Measurements from ENCODE around the gene EXOSC7. TPM values are rescaled to one million over a fixed set of nuclear protein-coding genes. Genes with fewer than 3 reads are reported as not detected.

The EXOSC7 gene
- total and polyA plus RNA-seq, 9 of the 15 experiments (the other 6 are each of a cell fraction or from before 2014, with no cell fraction given): 88.5 to 237 (median 112) TPM

DNA sequence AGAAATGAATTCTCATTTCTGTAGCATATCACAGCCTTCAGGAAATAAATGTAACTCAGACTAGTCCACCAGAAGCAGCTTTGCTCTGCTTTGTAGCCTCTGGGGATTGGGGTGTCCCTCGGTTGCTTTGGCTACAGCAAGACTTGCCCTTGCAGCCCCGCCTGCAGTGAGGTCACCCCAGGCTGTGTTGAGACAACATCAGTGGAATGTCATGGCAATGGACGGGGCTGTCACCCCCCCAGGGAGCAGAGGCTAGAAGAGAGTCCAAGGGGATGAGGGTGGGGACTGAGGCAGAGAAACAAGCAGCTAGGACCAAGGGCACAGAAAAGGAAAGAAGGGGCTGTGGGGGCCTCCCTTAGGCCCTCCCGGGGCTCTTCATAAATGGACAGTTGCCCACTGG is 50.9 kb downstream of the EXOSC7 start:
- Histone ChIP-seq H4K20me1 (replicated peaks; ENCODE audit: control insufficient read depth, insufficient read depth, low read length) (0 out of 2 replicates have a peak, but pooled peaks cover 5% of the 10 kb centered on the region), H3K27ac (ENCODE audit: extremely low read depth, low read depth, low read length) (no peak overlapping the region), H3K9me1 (ENCODE audit: control insufficient read depth, insufficient read depth, low read length) (no peaks in the 10 kb centered on the region), H3K9ac (ENCODE audit: insufficient read depth in 1 of 2, low read depth in 2 of 2, low read length in 2 of 2) (no peak overlapping the region), H2AFZ (ENCODE audit: low read depth, low read length) (no peak overlapping the region), H3K4me2 (ENCODE audit: insufficient read depth, low read length) (no peak overlapping the region), H3K79me2 (ENCODE audit: control insufficient read depth, insufficient read depth, low read length) (no peaks in the 10 kb centered on the region), H3K4me3 (no peak overlapping the region), H3K27me3 (ENCODE audit: control insufficient read depth in 2 of 2, insufficient read depth in 2 of 2, low read length in 2 of 2) (peaks cover 6 to 31% of the 10 kb centered on the region in 2 experiments; a peak in 3 of 5 replicates), H3K36me3 (ENCODE audit: control insufficient read depth, insufficient read depth, low read length) (no peaks in the 10 kb centered on the region), H3K4me1 (replicated peaks in 1 of 2; ENCODE audit: control insufficient read depth in 2 of 2, insufficient read depth in 2 of 2, low read length in 2 of 2) (peaks cover 4% of the 10 kb centered on the region in 2 experiments; a peak in 3 of 5 replicates), H3K9me3 (replicated peaks; ENCODE audit: control insufficient read depth, insufficient read depth, low read depth, low read length) (no peaks in the 10 kb centered on the region)
- in situ Hi-C loops (cut with MboI): loop anchor here (25.0 kb wide), 1 partner anchor 1385 kb away; the partner anchor contains the start of genes CCR5AS and CCRL2
- POLR2A ChIA-PET: interaction anchor here (2.0 kb wide), 1 partner anchor 9 kb away, joined by 7 read pairs; no protein-coding TSS in a partner anchor
- ATAC-seq (peak; percentile 39; the same call in 1 of the 3 replicates), DNase-seq (ENCODE audit: extremely low read depth in 1 of 4, low spot score in 3 of 4) (peak in 2 of 4 experiments; percentile 49 to 53), FAIRE-seq (no peak)
- BruUV-seq (replicated peaks): no TSS peak
- intact Hi-C loops (cut with micrococcal nuclease): no loop called here
- CTCF ChIA-PET (ENCODE audit: low intra/inter-chr PET ratio): no interaction called here
- whole genome bisulfite sequencing (ENCODE audit: insufficient coverage, low coverage, missing lambda C conversion rate): 0% methylated on average over 4 of the region's 4 CpGs
- TF ChIP-seq, protein P1, sequence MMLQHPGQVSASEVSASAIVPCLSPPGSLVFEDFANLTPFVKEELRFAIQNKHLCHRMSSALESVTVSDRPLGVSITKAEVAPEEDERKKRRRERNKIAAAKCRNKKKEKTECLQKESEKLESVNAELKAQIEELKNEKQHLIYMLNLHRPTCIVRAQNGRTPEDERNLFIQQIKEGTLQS (IDR thresholded peaks at IDR 0.05): peak; percentile 44; the same call in 1 of the 2 replicates
- TF ChIP-seq, protein P1 (CRISPR knock-in tag; conservative IDR thresholded peaks at IDR 0.05): no peak
- TF ChIP-seq SIN3B (IDR thresholded peaks at IDR 0.05; ENCODE audit: low read depth): no peak
- TF ChIP-seq BRCA1 (IDR thresholded peaks at IDR 0.05): no peak
- TF ChIP-seq BRCA1 (CRISPR knock-in tag; IDR thresholded peaks at IDR 0.05): no peak
- TF ChIP-seq MBD1 (CRISPR knock-in tag; IDR thresholded peaks at IDR 0.05): no peak
- TF ChIP-seq FOXJ3 (CRISPR knock-in tag; IDR thresholded peaks at IDR 0.05): peak; percentile 88
- TF ChIP-seq, protein P2, sequence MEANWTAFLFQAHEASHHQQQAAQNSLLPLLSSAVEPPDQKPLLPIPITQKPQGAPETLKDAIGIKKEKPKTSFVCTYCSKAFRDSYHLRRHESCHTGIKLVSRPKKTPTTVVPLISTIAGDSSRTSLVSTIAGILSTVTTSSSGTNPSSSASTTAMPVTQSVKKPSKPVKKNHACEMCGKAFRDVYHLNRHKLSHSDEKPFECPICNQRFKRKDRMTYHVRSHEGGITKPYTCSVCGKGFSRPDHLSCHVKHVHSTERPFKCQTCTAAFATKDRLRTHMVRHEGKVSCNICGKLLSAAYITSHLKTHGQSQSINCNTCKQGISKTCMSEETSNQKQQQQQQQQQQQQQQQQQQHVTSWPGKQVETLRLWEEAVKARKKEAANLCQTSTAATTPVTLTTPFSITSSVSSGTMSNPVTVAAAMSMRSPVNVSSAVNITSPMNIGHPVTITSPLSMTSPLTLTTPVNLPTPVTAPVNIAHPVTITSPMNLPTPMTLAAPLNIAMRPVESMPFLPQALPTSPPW (CRISPR knock-in tag; IDR thresholded peaks at IDR 0.05): peak; percentile 29; the same call in 1 of the 2 replicates
- peak; percentile 99 for TF ChIP-seq FOXJ2 (tag; IDR thresholded peaks at IDR 0.05)
- TF ChIP-seq CREB5 (CRISPR knock-in tag; IDR thresholded peaks at IDR 0.05): no peak

Data from K562 (cell line).